IPS-20b (cell line): ENCODE measurements around the gene HTD2.

Experiments used
- H3K27ac ChIP-seq: one replicate; pipeline ENCODE4 v1.5.1; 2013; ENCODE audit warnings: low read length
- H3K27me3 ChIP-seq: 2 replicates; pipeline ENCODE4 v1.6.1; 2013; ENCODE audit warnings: mild to moderate bottlenecking, low read length, inconsistent platforms; ENCODE audit not compliant: insufficient read depth
- H3K36me3 ChIP-seq: 2 replicates; pipeline ENCODE4 v1.6.1; 2013; ENCODE audit warnings: low read depth, mild to moderate bottlenecking, inconsistent platforms, low read length, moderate library complexity; ENCODE audit not compliant: insufficient read depth
- H3K4me1 ChIP-seq: 2 replicates; pipeline ENCODE4 v1.6.1; 2013; ENCODE audit warnings: mild to moderate bottlenecking, control low read depth, inconsistent platforms, low read length, moderate library complexity; ENCODE audit not compliant: insufficient read depth
- H3K4me3 ChIP-seq: 2 replicates; pipeline ENCODE4 v1.5.1; 2013; ENCODE audit warnings: mild to moderate bottlenecking, low read length, inconsistent platforms
- H3K9ac ChIP-seq: 2 replicates; pipeline ENCODE4 v1.6.1; 2013; ENCODE audit warnings: low read depth, mild to moderate bottlenecking, inconsistent platforms, low read length, moderate library complexity
- H3K9me3 ChIP-seq: 2 replicates; pipeline ENCODE4 v1.6.1; 2013; ENCODE audit warnings: mild to moderate bottlenecking, low read depth, low read length, inconsistent platforms; ENCODE audit not compliant: insufficient read depth

The HTD2 gene

DNA sequence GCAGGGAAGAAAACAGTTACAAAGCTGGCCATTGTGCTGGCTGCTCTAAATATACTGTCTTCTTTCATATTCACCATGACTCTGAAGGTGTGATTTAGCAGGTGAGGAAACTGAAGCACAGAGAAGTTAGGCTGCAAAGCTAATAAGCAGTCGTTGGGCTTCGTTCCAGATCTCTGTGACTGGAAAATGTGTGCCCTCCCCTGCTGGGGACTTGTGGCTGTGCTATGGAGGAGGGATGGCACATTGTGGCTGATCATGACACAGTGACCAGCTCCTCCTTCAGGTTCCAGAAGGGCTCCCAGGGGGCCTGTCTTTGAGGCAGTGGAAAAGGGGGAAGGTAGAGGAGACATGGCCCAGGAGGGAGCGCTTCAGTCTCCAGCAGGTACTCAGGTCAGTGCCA, 45.6 kb downstream of the HTD2 start:
- Histone ChIP-seq H3K4me3 (no peak overlapping the region), H3K9ac (no peak overlapping the region), H3K27me3 (no peaks in the 10 kb centered on the region), H3K27ac (no peak overlapping the region), H3K4me1 (peaks cover 8% of the 10 kb centered on the region; the same call in 1 of the 2 replicates), H3K9me3 (no peaks in the 10 kb centered on the region), H3K36me3 (no peaks in the 10 kb centered on the region)

DNA sequence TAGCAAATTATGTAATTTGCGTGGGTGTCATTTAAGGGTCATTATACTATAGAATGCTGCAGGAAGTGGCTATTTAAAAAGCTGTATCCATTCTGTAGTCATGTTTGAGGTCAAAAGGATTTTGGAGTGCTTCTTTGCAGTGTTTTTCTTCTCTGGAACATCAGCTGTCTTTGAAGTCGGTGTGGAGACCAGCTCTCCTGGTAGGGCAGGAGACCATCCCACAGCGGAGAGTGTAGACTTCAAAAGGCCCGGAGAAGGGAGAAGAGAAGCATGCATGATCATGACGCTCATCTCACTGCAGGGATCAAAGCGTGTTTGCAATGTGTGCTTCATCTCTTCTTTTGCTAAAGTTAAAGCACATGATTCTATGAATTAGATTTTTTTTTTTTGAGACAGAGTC, 46.3 kb downstream of the HTD2 start:
- Histone ChIP-seq H3K27ac (no peak overlapping the region), H3K4me1 (peaks cover 8% of the 10 kb centered on the region; the same call in 1 of the 2 replicates), H3K36me3 (no peaks in the 10 kb centered on the region), H3K4me3 (no peak overlapping the region), H3K9ac (no peak overlapping the region), H3K9me3 (no peaks in the 10 kb centered on the region), H3K27me3 (no peaks in the 10 kb centered on the region)

DNA sequence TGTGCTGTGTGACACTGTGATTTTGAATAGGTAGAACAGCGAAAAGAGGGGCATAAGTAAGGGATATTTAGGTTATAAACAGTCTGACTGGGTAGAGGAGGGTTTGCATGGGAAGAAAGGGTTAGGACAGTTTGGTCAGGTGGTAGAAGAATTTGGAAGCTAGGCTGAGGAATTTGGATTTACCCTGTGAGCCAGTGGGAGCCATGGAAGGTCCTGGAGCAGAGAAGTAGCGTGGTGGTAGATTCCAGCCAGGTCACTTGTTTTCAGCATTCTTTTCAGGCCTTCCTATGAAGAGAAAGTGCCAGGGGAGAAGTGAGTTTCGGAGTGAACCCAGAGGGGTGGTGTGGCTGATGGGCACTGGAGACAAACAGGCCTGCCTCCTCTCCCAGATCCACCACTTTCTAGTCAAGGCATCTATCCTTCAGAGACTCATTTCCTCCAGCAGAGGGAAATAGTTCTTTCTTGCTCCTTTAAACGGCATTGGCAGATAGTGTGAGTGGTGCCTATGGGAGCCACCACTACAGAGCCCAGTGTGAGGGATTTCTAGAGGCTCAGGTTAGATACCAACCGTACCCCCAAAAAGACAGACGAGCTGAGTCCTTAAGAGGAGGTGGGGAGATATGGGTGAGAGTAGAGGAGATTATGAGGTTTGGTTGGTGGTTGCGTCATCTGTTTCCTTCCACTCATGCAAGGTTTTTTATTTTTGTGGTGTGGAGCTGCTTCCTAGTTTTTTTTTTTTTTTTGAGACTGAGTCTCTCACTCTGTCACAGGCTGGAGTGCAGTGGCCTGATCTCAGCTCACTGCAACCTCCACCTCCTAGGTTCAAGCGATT, 47.6 kb downstream of the HTD2 start:
- Histone ChIP-seq H3K36me3 (no peaks in the 10 kb centered on the region), H3K9me3 (no peaks in the 10 kb centered on the region), H3K27ac (no peak overlapping the region), H3K27me3 (no peaks in the 10 kb centered on the region), H3K4me3 (no peak overlapping the region), H3K9ac (no peak overlapping the region), H3K4me1 (peaks cover 8% of the 10 kb centered on the region; the same call in 1 of the 2 replicates)

DNA sequence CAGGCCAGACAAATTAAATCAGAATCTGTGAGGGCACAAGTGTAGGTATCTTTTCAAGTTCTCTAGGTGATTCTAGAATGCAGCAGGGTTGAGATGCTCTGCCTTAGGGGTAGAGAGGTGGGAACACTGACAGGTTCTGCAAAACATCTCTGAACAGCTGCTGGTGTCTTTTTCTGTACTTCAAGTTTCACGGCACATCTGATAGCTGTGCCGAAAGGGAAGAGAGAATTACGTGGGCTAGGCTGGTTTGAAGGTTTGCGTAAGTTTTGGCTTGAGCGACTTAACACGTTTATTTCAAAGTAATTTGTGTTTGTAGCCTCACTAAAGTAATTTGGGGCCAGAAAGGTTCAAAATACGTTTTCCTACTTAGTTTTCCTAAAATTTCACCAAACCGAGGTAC, 48.9 kb downstream of the HTD2 start:
- no peak overlapping the region for H3K9ac ChIP-seq
- H3K27me3 ChIP-seq, result no peaks in the 10 kb centered on the region

DNA sequence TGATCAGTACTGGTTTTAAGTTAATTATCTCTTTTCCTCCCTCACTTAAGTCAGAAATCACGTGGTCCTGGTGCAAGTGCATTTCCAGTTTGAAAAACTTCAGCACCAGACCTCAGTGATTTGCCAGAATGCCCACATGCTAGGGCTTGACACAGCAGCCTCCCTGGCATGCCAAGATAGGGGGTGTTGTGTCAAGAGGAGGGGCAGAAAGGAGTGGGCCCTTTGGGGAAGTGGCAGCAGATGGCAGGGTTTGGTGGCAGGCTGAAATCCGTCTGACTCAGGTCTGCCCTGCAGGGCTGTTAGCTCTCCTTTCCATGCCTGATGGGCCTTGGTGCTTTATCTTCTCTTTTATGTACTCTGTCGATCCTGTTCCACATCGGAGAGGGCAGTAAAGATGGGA, 49.7 kb downstream of the HTD2 start:
- no peaks in the 10 kb centered on the region for H3K27me3 ChIP-seq
- H3K9me3 ChIP-seq, result no peaks in the 10 kb centered on the region
- H3K27ac ChIP-seq, result no peak overlapping the region
- no peaks in the 10 kb centered on the region for H3K36me3 ChIP-seq
- H3K4me3 ChIP-seq, result no peak overlapping the region
- H3K4me1 ChIP-seq, result peaks cover 8% of the 10 kb centered on the region; the same call in 1 of the 2 replicates
- no peak overlapping the region for H3K9ac ChIP-seq

More for the DNA sequence above, 48.9 kb downstream of the HTD2 start:
- Histone ChIP-seq H3K4me1 (peaks cover 8% of the 10 kb centered on the region; the same call in 1 of the 2 replicates), H3K27ac (no peak overlapping the region), H3K9me3 (no peaks in the 10 kb centered on the region), H3K4me3 (no peak overlapping the region), H3K36me3 (no peaks in the 10 kb centered on the region)

DNA sequence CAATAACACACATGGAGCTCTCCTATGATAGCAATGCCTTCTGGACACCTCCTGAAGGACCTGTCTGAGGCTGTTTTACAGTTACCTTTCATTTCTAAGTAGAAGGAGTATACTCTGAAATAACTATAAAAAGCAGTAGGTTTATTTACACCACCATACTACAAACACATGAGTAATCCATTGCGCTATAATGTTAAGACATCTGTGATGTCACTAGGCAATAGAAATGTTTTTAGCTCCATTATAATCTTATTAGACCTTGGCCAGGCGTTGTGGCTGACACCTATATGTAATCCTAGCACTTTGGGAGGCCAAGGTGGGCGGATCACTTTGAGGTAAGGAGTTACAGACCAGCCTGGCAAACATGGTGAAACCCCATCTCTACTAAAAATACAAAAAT, 51.1 kb downstream of the HTD2 start:
- H3K9ac ChIP-seq, result no peak overlapping the region
- H3K4me1 ChIP-seq, result peaks cover under 1% of the 10 kb centered on the region; the same call in 1 of the 2 replicates
- no peak overlapping the region for H3K4me3 ChIP-seq
- H3K36me3 ChIP-seq, result no peaks in the 10 kb centered on the region
- no peak overlapping the region for H3K27ac ChIP-seq
- H3K9me3 ChIP-seq, result no peaks in the 10 kb centered on the region
- H3K27me3 ChIP-seq, result no peaks in the 10 kb centered on the region

DNA sequence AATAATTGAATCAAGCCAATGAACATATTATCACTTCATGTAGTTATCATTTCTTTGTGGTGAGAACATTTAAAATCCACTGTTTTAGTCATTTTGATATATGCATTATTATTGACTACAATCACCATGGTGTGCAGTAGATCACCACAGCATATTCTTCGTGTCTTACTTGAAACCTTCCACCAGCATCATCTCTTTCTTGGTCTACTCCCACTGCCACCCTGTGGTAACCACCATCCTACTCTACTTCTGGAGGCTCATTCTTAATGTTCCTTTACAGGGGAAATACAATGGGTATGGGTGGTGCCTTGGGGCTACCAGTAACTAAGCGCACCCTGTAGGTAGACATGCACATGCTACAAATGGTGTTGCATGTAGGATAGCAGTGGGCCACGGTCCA, 51.8 kb downstream of the HTD2 start:
- Histone ChIP-seq H3K27me3 (no peaks in the 10 kb centered on the region), H3K27ac (no peak overlapping the region), H3K4me3 (no peak overlapping the region), H3K36me3 (no peaks in the 10 kb centered on the region), H3K9me3 (no peaks in the 10 kb centered on the region), H3K4me1 (no peaks in the 10 kb centered on the region), H3K9ac (no peak overlapping the region)

DNA sequence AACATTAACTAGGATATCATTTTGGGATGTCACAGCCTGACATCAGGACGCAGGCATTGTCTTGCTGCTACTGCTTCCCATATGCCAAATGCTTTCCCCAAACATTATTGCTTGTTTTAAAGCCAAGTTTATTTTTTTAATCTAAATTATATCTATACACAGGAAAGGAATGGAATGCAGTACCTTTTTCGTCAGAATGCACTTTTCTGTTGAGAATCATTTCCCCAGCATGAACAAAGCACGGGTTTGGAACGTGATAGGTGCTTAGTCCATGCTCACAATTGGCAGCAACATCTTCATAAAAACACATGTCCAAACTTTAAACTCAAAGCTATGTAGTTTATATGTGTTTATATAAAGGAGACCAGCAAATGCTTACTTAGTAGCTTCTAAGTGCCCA, 52.5 kb downstream of the HTD2 start:
- H3K9me3 ChIP-seq, result no peaks in the 10 kb centered on the region
- H3K9ac ChIP-seq, result no peak overlapping the region
- H3K4me3 ChIP-seq, result no peak overlapping the region
- H3K27me3 ChIP-seq, result no peaks in the 10 kb centered on the region
- no peaks in the 10 kb centered on the region for H3K4me1 ChIP-seq
- H3K27ac ChIP-seq, result no peak overlapping the region
- H3K36me3 ChIP-seq, result no peaks in the 10 kb centered on the region

DNA sequence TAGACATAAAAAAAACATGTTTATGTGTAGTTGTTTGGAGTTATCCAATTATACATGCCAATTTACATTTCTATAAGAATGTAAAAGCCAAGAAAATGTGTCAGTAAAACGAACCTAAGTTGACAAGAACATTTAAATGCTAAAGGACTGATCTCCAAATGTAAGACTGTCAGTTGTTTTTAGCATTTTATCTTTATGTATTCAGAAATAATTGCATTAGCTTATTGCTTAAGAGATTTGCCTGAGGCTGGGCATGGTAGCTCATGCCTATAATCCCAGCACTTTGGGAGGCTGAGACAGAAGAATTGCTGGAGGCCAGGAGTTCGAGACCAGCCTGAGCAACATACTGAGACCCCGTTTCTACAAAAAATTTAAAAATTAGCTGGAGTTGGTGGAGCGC, 53.3 kb downstream of the HTD2 start:
- Histone ChIP-seq H3K9me3 (no peaks in the 10 kb centered on the region), H3K4me3 (no peak overlapping the region), H3K36me3 (no peaks in the 10 kb centered on the region), H3K27me3 (no peaks in the 10 kb centered on the region), H3K4me1 (no peaks in the 10 kb centered on the region), H3K9ac (no peak overlapping the region), H3K27ac (no peak overlapping the region)

DNA sequence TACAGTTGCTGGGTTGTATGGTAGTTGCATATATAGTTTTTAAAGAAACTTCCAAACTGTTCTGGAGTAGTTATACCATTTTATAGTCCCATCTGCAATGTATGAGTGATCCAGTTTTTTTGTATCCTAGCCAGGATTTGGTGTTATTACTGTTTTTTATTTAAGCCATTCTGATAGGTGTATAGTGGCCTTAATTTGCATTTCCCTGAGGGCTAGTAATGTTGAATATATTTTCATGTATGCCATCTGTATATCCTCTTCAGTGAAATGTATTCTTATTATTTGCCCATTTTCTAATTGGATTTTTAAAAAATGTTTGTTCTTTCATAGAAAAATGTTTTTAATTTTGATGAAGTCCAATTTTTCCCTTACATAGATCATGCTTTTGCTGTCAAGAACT, 55.5 kb downstream of the HTD2 start:
- no peaks in the 10 kb centered on the region for H3K36me3 ChIP-seq
- H3K9ac ChIP-seq, result no peak overlapping the region
- H3K27ac ChIP-seq, result no peak overlapping the region
- no peaks in the 10 kb centered on the region; the same call in 1 of the 2 replicates for H3K4me1 ChIP-seq
- H3K27me3 ChIP-seq, result no peaks in the 10 kb centered on the region
- H3K9me3 ChIP-seq, result no peaks in the 10 kb centered on the region
- no peak overlapping the region for H3K4me3 ChIP-seq

DNA sequence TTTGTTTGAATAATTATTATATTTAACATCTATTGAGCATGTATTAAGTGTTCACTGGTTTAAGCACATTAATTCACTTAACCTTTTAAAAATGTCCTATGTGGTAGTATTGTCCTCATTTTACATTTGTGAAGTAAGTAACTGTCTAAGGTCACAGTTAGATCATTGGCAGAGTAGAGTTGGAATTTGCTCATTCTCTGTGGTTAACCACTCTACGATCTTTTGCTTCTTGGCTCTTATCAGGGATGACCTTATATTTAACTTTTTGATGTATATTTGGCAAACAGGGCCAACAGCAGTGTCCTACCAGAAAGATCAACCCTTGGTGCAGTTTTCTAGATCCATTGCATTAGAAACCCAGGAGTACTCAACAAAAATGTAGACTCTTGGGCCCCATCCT, 60.4 kb downstream of the HTD2 start:
- H3K4me1 ChIP-seq, result no peaks in the 10 kb centered on the region; the same call in 1 of the 2 replicates
- H3K27me3 ChIP-seq, result no peaks in the 10 kb centered on the region
- no peaks in the 10 kb centered on the region for H3K36me3 ChIP-seq
- no peak overlapping the region for H3K9ac ChIP-seq
- H3K4me3 ChIP-seq, result no peak overlapping the region
- H3K27ac ChIP-seq, result no peak overlapping the region
- H3K9me3 ChIP-seq, result no peaks in the 10 kb centered on the region

DNA sequence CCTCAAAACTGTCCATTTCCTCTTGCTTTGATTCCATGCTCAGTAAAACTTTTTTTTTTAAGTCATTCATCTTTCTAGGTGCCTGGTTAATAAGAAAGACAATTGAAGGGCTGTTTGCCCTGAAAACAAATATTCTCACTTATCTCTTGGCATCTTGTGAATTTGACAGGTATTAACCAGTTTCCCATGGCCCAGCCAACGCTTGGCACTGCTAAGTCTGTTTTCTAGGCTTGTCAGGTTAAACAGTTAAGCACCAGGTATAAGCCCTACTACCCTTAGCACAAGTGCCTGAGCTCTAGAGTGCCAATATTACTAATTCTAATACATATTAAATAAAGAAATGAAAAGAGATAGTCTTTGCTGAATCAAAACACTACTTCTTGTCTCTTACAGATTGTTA, 62.7 kb downstream of the HTD2 start:
- Histone ChIP-seq H3K4me3 (no peak overlapping the region), H3K36me3 (no peaks in the 10 kb centered on the region), H3K27ac (no peak overlapping the region), H3K9me3 (no peaks in the 10 kb centered on the region), H3K4me1 (no peaks in the 10 kb centered on the region; the same call in 1 of the 2 replicates), H3K27me3 (no peaks in the 10 kb centered on the region), H3K9ac (no peak overlapping the region)
